ENCODE data around the gene SSRP1. TPM values are rescaled to one million over a fixed set of nuclear protein-coding genes. Genes with fewer than 3 reads are reported as not detected.

Gene SSRP1
- total and polyA plus RNA-seq, 2 experiments from 2014 or later, result 205 to 216 TPM

DNA sequence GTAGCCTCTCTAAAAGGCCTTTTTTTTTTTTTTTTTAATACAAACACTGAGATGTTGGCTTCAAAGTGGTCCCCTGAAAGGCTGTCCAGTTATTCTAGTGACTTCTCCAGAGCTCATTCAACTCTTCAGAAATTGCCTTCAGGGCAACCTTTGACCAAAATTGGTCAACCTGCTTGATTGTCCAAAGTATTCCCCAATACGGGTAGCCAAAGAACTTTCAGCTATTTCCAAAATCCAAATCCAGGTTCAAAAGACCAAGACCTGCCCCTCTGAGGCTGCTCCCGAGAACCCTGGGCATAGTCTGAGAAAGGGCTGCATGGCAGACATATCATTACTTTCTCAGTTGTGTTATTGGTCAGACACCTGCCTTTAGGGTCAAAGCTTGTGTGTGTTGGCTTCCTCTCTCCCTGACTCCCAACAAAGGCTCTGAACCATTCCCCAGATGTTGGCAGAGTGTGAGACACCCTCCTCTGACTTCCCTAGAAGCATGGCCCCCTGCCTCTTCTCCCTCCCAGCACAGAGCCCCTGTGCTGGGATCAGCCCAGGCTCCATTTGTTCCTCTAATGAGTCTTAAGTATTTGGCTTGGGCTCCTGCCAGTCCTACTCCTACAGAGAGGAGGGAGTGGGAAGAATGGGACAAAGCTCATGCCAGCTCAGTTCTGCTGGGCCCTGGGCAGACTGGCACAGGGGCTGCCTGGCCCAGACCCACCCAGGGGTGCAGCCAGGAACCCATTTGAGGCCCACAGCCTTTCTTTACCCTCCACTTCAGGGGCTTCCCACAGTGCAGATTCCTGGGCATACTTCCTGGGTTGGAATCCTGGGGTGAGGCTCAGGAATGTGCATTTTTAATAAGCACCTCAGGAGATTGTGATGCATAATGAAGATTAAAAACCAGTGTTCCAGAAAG is 41.2 kb downstream of the SSRP1 start:
- no peaks in the 10 kb centered on the region; the same call in 1 of the 2 replicates for H4K20me1 ChIP-seq (replicated peaks; ENCODE audit: insufficient read depth)
- Mint-ChIP-seq H3K9me3 (peaks cover 6% of the 10 kb centered on the region), H3K27ac (peak overlapping the region; percentile 14; the same call in 1 of the 2 replicates), H3K36me3 (ENCODE audit: low read depth) (peaks cover 39% of the 10 kb centered on the region), H3K4me1 (peaks cover 9% of the 10 kb centered on the region), H3K4me3 (no peak overlapping the region), H3K27me3 (ENCODE audit: insufficient read depth, low read depth, poor library complexity) (no peaks in the 10 kb centered on the region)
- DNase-seq (ENCODE audit: low spot score) (no peak), ATAC-seq (peak; percentile 73)
- peaks cover 5% of the 10 kb centered on the region; the same call in 1 of the 2 replicates for H3K9me2 ChIP-seq (ENCODE audit: insufficient read depth)
- no peaks in the 10 kb centered on the region for H3K79me2 ChIP-seq (replicated peaks; ENCODE audit: insufficient read depth)
- no peaks in the 10 kb centered on the region for H3F3A ChIP-seq (replicated peaks; ENCODE audit: low read depth)
- no peak overlapping the region for H3K27ac ChIP-seq (ENCODE audit: low read depth)
- no peaks in the 10 kb centered on the region for H3K27me3 ChIP-seq (ENCODE audit: insufficient read depth)
- no peak for TF ChIP-seq JUNB (IDR thresholded peaks at IDR 0.05; ENCODE audit: unreplicated experiment)
- no peak for TF ChIP-seq ZNF331 (CRISPR knock-in tag; IDR thresholded peaks at IDR 0.05; ENCODE audit: low read depth)
- no peak for TF ChIP-seq POLR2AphosphoS5 (IDR thresholded peaks at IDR 0.05; ENCODE audit: low read depth)
- no peak for TF ChIP-seq CREB1 (CRISPR knock-in tag; IDR thresholded peaks at IDR 0.05; ENCODE audit: low read depth)
- TF ChIP-seq STAT1 (IDR thresholded peaks at IDR 0.05; ENCODE audit: unreplicated experiment), result no peak
- no peak for TF ChIP-seq EZH2phosphoT487 (IDR thresholded peaks at IDR 0.05; ENCODE audit: unreplicated experiment)
- TF ChIP-seq, protein P1, sequence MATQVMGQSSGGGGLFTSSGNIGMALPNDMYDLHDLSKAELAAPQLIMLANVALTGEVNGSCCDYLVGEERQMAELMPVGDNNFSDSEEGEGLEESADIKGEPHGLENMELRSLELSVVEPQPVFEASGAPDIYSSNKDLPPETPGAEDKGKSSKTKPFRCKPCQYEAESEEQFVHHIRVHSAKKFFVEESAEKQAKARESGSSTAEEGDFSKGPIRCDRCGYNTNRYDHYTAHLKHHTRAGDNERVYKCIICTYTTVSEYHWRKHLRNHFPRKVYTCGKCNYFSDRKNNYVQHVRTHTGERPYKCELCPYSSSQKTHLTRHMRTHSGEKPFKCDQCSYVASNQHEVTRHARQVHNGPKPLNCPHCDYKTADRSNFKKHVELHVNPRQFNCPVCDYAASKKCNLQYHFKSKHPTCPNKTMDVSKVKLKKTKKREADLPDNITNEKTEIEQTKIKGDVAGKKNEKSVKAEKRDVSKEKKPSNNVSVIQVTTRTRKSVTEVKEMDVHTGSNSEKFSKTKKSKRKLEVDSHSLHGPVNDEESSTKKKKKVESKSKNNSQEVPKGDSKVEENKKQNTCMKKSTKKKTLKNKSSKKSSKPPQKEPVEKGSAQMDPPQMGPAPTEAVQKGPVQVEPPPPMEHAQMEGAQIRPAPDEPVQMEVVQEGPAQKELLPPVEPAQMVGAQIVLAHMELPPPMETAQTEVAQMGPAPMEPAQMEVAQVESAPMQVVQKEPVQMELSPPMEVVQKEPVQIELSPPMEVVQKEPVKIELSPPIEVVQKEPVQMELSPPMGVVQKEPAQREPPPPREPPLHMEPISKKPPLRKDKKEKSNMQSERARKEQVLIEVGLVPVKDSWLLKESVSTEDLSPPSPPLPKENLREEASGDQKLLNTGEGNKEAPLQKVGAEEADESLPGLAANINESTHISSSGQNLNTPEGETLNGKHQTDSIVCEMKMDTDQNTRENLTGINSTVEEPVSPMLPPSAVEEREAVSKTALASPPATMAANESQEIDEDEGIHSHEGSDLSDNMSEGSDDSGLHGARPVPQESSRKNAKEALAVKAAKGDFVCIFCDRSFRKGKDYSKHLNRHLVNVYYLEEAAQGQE (IDR thresholded peaks at IDR 0.05; ENCODE audit: unreplicated experiment), result no peak
- TF ChIP-seq, protein P2, sequence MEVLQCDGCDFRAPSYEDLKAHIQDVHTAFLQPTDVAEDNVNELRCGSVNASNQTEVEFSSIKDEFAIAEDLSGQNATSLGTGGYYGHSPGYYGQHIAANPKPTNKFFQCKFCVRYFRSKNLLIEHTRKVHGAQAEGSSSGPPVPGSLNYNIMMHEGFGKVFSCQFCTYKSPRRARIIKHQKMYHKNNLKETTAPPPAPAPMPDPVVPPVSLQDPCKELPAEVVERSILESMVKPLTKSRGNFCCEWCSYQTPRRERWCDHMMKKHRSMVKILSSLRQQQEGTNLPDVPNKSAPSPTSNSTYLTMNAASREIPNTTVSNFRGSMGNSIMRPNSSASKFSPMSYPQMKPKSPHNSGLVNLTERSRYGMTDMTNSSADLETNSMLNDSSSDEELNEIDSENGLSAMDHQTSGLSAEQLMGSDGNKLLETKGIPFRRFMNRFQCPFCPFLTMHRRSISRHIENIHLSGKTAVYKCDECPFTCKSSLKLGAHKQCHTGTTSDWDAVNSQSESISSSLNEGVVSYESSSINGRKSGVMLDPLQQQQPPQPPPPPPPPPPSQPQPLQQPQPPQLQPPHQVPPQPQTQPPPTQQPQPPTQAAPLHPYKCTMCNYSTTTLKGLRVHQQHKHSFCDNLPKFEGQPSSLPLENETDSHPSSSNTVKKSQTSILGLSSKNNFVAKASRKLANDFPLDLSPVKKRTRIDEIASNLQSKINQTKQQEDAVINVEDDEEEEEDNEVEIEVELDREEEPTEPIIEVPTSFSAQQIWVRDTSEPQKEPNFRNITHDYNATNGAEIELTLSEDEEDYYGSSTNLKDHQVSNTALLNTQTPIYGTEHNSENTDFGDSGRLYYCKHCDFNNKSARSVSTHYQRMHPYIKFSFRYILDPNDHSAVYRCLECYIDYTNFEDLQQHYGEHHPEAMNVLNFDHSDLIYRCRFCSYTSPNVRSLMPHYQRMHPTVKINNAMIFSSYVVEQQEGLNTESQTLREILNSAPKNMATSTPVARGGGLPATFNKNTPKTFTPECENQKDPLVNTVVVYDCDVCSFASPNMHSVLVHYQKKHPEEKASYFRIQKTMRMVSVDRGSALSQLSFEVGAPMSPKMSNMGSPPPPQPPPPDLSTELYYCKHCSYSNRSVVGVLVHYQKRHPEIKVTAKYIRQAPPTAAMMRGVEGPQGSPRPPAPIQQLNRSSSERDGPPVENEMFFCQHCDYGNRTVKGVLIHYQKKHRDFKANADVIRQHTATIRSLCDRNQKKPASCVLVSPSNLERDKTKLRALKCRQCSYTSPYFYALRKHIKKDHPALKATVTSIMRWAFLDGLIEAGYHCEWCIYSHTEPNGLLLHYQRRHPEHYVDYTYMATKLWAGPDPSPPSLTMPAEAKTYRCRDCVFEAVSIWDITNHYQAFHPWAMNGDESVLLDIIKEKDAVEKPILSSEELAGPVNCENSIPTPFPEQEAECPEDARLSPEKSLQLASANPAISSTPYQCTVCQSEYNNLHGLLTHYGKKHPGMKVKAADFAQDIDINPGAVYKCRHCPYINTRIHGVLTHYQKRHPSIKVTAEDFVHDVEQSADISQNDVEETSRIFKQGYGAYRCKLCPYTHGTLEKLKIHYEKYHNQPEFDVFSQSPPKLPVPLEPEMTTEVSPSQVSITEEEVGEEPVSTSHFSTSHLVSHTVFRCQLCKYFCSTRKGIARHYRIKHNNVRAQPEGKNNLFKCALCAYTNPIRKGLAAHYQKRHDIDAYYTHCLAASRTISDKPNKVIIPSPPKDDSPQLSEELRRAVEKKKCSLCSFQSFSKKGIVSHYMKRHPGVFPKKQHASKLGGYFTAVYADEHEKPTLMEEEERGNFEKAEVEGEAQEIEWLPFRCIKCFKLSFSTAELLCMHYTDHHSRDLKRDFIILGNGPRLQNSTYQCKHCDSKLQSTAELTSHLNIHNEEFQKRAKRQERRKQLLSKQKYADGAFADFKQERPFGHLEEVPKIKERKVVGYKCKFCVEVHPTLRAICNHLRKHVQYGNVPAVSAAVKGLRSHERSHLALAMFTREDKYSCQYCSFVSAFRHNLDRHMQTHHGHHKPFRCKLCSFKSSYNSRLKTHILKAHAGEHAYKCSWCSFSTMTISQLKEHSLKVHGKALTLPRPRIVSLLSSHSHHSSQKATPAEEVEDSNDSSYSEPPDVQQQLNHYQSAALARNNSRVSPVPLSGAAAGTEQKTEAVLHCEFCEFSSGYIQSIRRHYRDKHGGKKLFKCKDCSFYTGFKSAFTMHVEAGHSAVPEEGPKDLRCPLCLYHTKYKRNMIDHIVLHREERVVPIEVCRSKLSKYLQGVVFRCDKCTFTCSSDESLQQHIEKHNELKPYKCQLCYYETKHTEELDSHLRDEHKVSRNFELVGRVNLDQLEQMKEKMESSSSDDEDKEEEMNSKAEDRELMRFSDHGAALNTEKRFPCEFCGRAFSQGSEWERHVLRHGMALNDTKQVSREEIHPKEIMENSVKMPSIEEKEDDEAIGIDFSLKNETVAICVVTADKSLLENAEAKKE (CRISPR knock-in tag; IDR thresholded peaks at IDR 0.05), result no peak
- no peak for TF ChIP-seq ZNF114 (CRISPR knock-in tag; IDR thresholded peaks at IDR 0.05)
- no peak for TF ChIP-seq EZH2 (IDR thresholded peaks at IDR 0.05; ENCODE audit: low read depth, unreplicated experiment)
- TF ChIP-seq, protein P3, sequence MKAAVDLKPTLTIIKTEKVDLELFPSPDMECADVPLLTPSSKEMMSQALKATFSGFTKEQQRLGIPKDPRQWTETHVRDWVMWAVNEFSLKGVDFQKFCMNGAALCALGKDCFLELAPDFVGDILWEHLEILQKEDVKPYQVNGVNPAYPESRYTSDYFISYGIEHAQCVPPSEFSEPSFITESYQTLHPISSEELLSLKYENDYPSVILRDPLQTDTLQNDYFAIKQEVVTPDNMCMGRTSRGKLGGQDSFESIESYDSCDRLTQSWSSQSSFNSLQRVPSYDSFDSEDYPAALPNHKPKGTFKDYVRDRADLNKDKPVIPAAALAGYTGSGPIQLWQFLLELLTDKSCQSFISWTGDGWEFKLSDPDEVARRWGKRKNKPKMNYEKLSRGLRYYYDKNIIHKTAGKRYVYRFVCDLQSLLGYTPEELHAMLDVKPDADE (IDR thresholded peaks at IDR 0.05), result no peak
- no peak for TF ChIP-seq NANOG (IDR thresholded peaks at IDR 0.05; ENCODE audit: borderline replicate concordance)
- TF ChIP-seq, protein P4, sequence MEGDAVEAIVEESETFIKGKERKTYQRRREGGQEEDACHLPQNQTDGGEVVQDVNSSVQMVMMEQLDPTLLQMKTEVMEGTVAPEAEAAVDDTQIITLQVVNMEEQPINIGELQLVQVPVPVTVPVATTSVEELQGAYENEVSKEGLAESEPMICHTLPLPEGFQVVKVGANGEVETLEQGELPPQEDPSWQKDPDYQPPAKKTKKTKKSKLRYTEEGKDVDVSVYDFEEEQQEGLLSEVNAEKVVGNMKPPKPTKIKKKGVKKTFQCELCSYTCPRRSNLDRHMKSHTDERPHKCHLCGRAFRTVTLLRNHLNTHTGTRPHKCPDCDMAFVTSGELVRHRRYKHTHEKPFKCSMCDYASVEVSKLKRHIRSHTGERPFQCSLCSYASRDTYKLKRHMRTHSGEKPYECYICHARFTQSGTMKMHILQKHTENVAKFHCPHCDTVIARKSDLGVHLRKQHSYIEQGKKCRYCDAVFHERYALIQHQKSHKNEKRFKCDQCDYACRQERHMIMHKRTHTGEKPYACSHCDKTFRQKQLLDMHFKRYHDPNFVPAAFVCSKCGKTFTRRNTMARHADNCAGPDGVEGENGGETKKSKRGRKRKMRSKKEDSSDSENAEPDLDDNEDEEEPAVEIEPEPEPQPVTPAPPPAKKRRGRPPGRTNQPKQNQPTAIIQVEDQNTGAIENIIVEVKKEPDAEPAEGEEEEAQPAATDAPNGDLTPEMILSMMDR (conservative IDR thresholded peaks at IDR 0.05; ENCODE audit: low read depth in 2 of 2), result no peak
- peaks cover 9% of the 10 kb centered on the region for H3K36me3 ChIP-seq (ENCODE audit: insufficient read depth)
- peaks cover 5% of the 10 kb centered on the region for H3K4me1 ChIP-seq (ENCODE audit: insufficient read depth)
- H3K4me2 ChIP-seq, result peak overlapping the region; percentile 28; the same call in 1 of the 2 replicates
- H2AFZ ChIP-seq, result no peak overlapping the region
- no peak overlapping the region for H3K4me3 ChIP-seq
